HCT116 (cell line): Measurements from ENCODE around the gene ACOXL. TPM values are rescaled to one million over a fixed set of nuclear protein-coding genes. Genes with fewer than 3 reads are reported as not detected.

Experiments used
- ATAC-seq: fragments of 200-7000 bp; cut with Tn5 transposase; 2 replicates; pipeline ENCODE4 v1.9.1; 2020; ENCODE audit warnings: mild to moderate bottlenecking, moderate library complexity
- BruUV-seq: library from RNA; stranded (reverse); fragments of 400-500 nt; replicated peaks from 2 replicates; lab custom pipeline; 2021; lab: Mats Ljungman, UMichigan
- CTCF ChIA-PET: fragments of 300-600 bp; sonication (Branson Sonifier 250); formaldehyde crosslinking; loops from one replicate; lab custom pipeline; 2021; ENCODE audit warnings: antibody characterized with exemption; lab: Charles Lee
- POLR2A ChIA-PET: fragments of 300-600, 350-600 bp; sonication (Branson Sonifier 250); formaldehyde crosslinking; loops from one replicate; lab custom pipeline; 2021; ENCODE audit warnings: antibody characterized with exemption; lab: Charles Lee
- RAD21 ChIA-PET, 2 experiments: fragments of 300-600 bp; sonication (Branson Sonifier 250); formaldehyde crosslinking; loops; one replicate each; lab custom pipeline; 2023; ENCODE audit warnings: low total read pairs in 2 of 2; ENCODE audit not compliant: uncharacterized antibody in 2 of 2, unreplicated experiment in 2 of 2, low non-redundant PET in 1 of 2; lab: Charles Lee
- DNase-seq: peaks from one replicate; pipeline ENCODE4 v3.0.0-alpha.2; 2010; ENCODE audit warnings: low read depth, low spot score
- H2AFZ ChIP-seq: fragments of 200-600 bp; shearing (Covaris generic), sonication (generic); 2 replicates; pipeline ENCODE4 v1.6.1; 2017; ENCODE audit warnings: low read depth, mixed run types, mixed read lengths, antibody characterized with exemption, low read length; ENCODE audit not compliant: poor library complexity, severe bottlenecking
- H3K27ac ChIP-seq: 2 replicates; pipeline ENCODE4 v1.5.1; 2012; ENCODE audit warnings: low read depth, low read length
- H3K27me3 ChIP-seq: fragments of 200-600 bp; sonication (generic); 2 replicates; pipeline ENCODE4 v1.6.1; 2016; ENCODE audit warnings: mixed run types, low read length, mixed read lengths; ENCODE audit not compliant: insufficient read depth
- H3K36me3 ChIP-seq, 2 experiments: fragments of 200-500 bp in 1 of 2; fragments of 200-600 bp in 1 of 2; sonication (Bioruptor generic) in 1 of 2; sonication (generic) in 1 of 2; 2 replicates each; pipeline versions ENCODE4 v1.5.1 to v1.6.1; 2014 to 2016; ENCODE audit warnings: low read length in 2 of 2, inconsistent platforms in 1 of 2, mixed read lengths in 1 of 2, mixed run types in 1 of 2; ENCODE audit not compliant: insufficient read depth in 2 of 2, control insufficient read depth in 1 of 2
- H3K4me1 ChIP-seq, 2 experiments: fragments of 200-600 bp in 1 of 2; sonication (generic) in 1 of 2; 2 replicates each; pipeline versions ENCODE4 v1.5.1 to v1.6.1; 2012 to 2017; ENCODE audit warnings: low read length in 2 of 2, inconsistent platforms in 1 of 2, mild to moderate bottlenecking in 1 of 2, mixed read lengths in 1 of 2, mixed run types in 1 of 2, moderate library complexity in 1 of 2; ENCODE audit not compliant: insufficient read depth in 2 of 2, control insufficient read depth in 1 of 2
- H3K4me2 ChIP-seq: fragments of 200-600 bp; sonication (generic); 2 replicates; pipeline ENCODE4 v1.6.1; 2017; ENCODE audit warnings: mixed run types, low read length, mixed read lengths
- H3K4me3 ChIP-seq, 2 experiments: fragments of 200-600 bp in 1 of 2; sonication (generic) in 1 of 2; replicated peaks in 1 of 2; 2 replicates each; pipeline ENCODE4 v1.5.1; 2011 to 2016; ENCODE audit warnings: low read length in 2 of 2, control low read depth in 1 of 2, low read depth in 1 of 2, mild to moderate bottlenecking in 1 of 2, mixed read lengths in 1 of 2, mixed run types in 1 of 2
- H3K79me2 ChIP-seq: fragments of 200-600 bp; sonication (generic); 2 replicates; pipeline ENCODE4 v1.6.1; 2017; ENCODE audit warnings: mild to moderate bottlenecking, mixed run types, low read length, moderate library complexity, mixed read lengths; ENCODE audit not compliant: insufficient read depth
- H3K9ac ChIP-seq: fragments of 200-600 bp; sonication (generic); 2 replicates; pipeline ENCODE4 v1.6.1; 2016; ENCODE audit warnings: low read length, mixed read lengths
- H3K9me2 ChIP-seq: fragments of 200-600 bp; sonication (generic), shearing (Covaris generic); 2 replicates; pipeline ENCODE4 v1.6.1; 2017; ENCODE audit warnings: mixed run types, mild to moderate bottlenecking, moderate library complexity; ENCODE audit not compliant: insufficient read depth
- H3K9me3 ChIP-seq, 2 experiments: fragments of 200-500 bp in 1 of 2; fragments of 200-600 bp in 1 of 2; sonication (Bioruptor generic) in 1 of 2; sonication (generic) in 1 of 2; 2 replicates each; pipeline ENCODE4 v1.6.1; 2014 to 2017; ENCODE audit warnings: low read length in 2 of 2, mixed read lengths in 2 of 2, inconsistent platforms in 1 of 2, low read depth in 1 of 2, mild to moderate bottlenecking in 1 of 2, mixed run types in 1 of 2, moderate library complexity in 1 of 2; ENCODE audit not compliant: control insufficient read depth in 1 of 2, insufficient read depth in 1 of 2
- H4K20me1 ChIP-seq: fragments of 200-600 bp; sonication (generic), shearing (Covaris generic); 2 replicates; pipeline ENCODE4 v1.6.1; 2017; ENCODE audit warnings: mixed run types, mild to moderate bottlenecking, moderate library complexity; ENCODE audit not compliant: insufficient read depth
- EZH2 ChIP-seq: fragments of 200-600 bp; sonication (generic); IDR thresholded peaks from 2 replicates; pipeline ENCODE4 v1.6.1; 2017; ENCODE audit warnings: antibody characterized with exemption, mixed run types
- ZFX ChIP-seq: fragments of 450-650 bp; IDR thresholded peaks from 2 replicates; pipeline ENCODE4 v1.6.1; 2017
- ZNF274 ChIP-seq: fragments of 200-500 bp; sonication (Bioruptor generic); IDR thresholded peaks from 2 replicates; pipeline ENCODE4 v1.6.1; 2014; ENCODE audit warnings: mild to moderate bottlenecking, low read depth, low read length, inconsistent platforms
- intact Hi-C: fragments of 100-400 bp; cut with micrococcal nuclease; formaldehyde crosslinking; loops from 2 replicates; pipeline ENCODE4 v1.10.0; 2022
- total RNA-seq: library from RNA; stranded (reverse); gene quantifications from one replicate; pipeline ENCODE4 v1.2.1, GENCODE V29; 2021; ENCODE audit not compliant: unreplicated experiment
- TF ChIP-seq, protein P1 (sequence below): IDR thresholded peaks from 2 replicates; pipeline ENCODE4 v1.6.1; 2012
- TF ChIP-seq, protein P2 (sequence below): IDR thresholded peaks from 2 replicates; pipeline ENCODE4 v1.6.1; 2011; ENCODE audit warnings: mild to moderate bottlenecking, low read length, moderate library complexity; ENCODE audit not compliant: insufficient replicate concordance; ENCODE audit errors: extremely low read depth
- TF ChIP-seq, protein P3 (sequence below): IDR thresholded peaks from 2 replicates; pipeline ENCODE4 v1.6.1; 2012; ENCODE audit warnings: low read depth

The ACOXL gene
- total RNA-seq, 1 experiment from 2014 or later, result 5.5 TPM

DNA sequence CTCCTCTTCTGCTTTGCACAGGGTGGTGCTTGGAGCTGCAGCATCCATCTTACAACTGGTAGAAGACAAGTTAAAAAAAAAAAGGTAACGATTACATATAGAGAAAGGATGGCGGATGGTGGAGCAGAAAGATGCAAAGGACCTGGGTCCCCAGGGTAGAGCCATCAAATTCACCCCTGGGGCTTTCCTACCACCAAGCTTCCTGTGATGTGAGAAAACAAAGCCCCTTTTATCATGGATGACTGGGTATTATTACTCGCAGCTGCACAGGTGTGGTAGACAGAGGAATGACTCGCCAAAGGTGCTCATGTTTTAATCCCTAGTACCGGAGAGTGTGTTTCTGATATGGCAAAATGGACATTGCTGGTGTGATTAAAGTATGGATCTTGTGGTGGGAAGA lies 1.3 kb upstream of the ACOXL start:
- H3K36me3 ChIP-seq, result no peaks in the 10 kb centered on the region
- H3K27me3 ChIP-seq, result no peaks in the 10 kb centered on the region
- no peaks in the 10 kb centered on the region for H3K9me2 ChIP-seq
- H3K9ac ChIP-seq, result no peak overlapping the region
- H3K9me3 ChIP-seq, result no peaks in the 10 kb centered on the region
- TF ChIP-seq EZH2 (no peak), ZNF274 (no peak), ZFX (no peak)
- TF ChIP-seq, protein P1, sequence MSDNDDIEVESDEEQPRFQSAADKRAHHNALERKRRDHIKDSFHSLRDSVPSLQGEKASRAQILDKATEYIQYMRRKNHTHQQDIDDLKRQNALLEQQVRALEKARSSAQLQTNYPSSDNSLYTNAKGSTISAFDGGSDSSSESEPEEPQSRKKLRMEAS, result no peak
- TF ChIP-seq, protein P2, sequence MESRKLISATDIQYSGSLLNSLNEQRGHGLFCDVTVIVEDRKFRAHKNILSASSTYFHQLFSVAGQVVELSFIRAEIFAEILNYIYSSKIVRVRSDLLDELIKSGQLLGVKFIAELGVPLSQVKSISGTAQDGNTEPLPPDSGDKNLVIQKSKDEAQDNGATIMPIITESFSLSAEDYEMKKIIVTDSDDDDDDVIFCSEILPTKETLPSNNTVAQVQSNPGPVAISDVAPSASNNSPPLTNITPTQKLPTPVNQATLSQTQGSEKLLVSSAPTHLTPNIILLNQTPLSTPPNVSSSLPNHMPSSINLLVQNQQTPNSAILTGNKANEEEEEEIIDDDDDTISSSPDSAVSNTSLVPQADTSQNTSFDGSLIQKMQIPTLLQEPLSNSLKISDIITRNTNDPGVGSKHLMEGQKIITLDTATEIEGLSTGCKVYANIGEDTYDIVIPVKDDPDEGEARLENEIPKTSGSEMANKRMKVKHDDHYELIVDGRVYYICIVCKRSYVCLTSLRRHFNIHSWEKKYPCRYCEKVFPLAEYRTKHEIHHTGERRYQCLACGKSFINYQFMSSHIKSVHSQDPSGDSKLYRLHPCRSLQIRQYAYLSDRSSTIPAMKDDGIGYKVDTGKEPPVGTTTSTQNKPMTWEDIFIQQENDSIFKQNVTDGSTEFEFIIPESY, result no peak
- TF ChIP-seq, protein P3, sequence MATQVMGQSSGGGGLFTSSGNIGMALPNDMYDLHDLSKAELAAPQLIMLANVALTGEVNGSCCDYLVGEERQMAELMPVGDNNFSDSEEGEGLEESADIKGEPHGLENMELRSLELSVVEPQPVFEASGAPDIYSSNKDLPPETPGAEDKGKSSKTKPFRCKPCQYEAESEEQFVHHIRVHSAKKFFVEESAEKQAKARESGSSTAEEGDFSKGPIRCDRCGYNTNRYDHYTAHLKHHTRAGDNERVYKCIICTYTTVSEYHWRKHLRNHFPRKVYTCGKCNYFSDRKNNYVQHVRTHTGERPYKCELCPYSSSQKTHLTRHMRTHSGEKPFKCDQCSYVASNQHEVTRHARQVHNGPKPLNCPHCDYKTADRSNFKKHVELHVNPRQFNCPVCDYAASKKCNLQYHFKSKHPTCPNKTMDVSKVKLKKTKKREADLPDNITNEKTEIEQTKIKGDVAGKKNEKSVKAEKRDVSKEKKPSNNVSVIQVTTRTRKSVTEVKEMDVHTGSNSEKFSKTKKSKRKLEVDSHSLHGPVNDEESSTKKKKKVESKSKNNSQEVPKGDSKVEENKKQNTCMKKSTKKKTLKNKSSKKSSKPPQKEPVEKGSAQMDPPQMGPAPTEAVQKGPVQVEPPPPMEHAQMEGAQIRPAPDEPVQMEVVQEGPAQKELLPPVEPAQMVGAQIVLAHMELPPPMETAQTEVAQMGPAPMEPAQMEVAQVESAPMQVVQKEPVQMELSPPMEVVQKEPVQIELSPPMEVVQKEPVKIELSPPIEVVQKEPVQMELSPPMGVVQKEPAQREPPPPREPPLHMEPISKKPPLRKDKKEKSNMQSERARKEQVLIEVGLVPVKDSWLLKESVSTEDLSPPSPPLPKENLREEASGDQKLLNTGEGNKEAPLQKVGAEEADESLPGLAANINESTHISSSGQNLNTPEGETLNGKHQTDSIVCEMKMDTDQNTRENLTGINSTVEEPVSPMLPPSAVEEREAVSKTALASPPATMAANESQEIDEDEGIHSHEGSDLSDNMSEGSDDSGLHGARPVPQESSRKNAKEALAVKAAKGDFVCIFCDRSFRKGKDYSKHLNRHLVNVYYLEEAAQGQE, result no peak
- H3K79me2 ChIP-seq, result no peaks in the 10 kb centered on the region
- peaks cover 10 to 28% of the 10 kb centered on the region in 2 experiments; a peak in 2 of 4 replicates for H3K4me1 ChIP-seq
- POLR2A ChIA-PET, result no interaction called here
- CTCF ChIA-PET, result no interaction called here
- H3K27ac ChIP-seq, result no peak overlapping the region
- RAD21 ChIA-PET, result no interaction called here
- no peak overlapping the region for H3K4me3 ChIP-seq
- DNase-seq (no peak), ATAC-seq (no peak)
- H4K20me1 ChIP-seq, result no peaks in the 10 kb centered on the region
- peak overlapping the region; percentile 87; the same call in 1 of the 2 replicates for H3K4me2 ChIP-seq
- BruUV-seq, result no TSS peak
- H2AFZ ChIP-seq, result no peak overlapping the region
- intact Hi-C loops, result loop anchor here (5.0 kb wide), 1 partner anchor 54 kb away; the partner anchor contains the start of gene BUB1
